Measurements from ENCODE around the gene SLC29A4. TPM values are rescaled to one million over a fixed set of nuclear protein-coding genes. Genes with fewer than 3 reads are reported as not detected.
"Not testable (repeated sequence)": the region's sequence is repeated elsewhere in the genome, so short reads cannot be mapped to it uniquely, and the experiment has no call there.

Gene SLC29A4
- total and polyA plus RNA-seq, 8 donors: 6.6 to 74.9 (median 14.0) TPM

DNA sequence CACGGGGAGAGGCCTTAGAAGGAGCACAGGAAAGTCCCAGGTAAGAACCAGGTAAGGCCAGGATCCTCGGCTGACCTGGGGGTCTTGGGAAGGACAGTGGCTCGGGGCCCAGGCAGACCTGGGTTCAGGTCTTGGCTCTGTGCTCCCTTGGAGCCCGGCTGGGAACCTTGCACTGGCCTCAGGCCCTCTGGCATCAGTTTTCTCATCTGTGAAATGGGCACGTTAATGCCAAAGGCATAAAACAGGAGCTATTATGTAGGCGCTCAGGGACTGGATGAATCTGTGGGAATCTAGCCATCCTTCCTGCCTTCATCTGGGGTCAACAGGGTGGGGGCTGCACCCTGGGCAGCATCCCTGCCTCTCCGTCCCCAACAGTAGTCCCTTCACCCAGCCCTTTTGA, 8.3 kb upstream of the SLC29A4 start:
- FAIRE-seq (no peak), ATAC-seq (no peak), DNase-seq (peak in 1 of 6 donors; percentile 56)
- intact Hi-C loops (cut with DNase I): no loop called here
- H3K4me3 ChIP-seq: no peak overlapping the region
- H3K27ac ChIP-seq: peak overlapping the region; percentile 40 to 73 (median 62)
- no peaks in the 10 kb centered on the region for H3K9me3 ChIP-seq
- H3K27me3 ChIP-seq: no peaks in the 10 kb centered on the region
- H3K4me1 ChIP-seq: peaks cover 0 to 6% (median 3%) of the 10 kb centered on the region in 3 donors
- TF ChIP-seq, protein P1, sequence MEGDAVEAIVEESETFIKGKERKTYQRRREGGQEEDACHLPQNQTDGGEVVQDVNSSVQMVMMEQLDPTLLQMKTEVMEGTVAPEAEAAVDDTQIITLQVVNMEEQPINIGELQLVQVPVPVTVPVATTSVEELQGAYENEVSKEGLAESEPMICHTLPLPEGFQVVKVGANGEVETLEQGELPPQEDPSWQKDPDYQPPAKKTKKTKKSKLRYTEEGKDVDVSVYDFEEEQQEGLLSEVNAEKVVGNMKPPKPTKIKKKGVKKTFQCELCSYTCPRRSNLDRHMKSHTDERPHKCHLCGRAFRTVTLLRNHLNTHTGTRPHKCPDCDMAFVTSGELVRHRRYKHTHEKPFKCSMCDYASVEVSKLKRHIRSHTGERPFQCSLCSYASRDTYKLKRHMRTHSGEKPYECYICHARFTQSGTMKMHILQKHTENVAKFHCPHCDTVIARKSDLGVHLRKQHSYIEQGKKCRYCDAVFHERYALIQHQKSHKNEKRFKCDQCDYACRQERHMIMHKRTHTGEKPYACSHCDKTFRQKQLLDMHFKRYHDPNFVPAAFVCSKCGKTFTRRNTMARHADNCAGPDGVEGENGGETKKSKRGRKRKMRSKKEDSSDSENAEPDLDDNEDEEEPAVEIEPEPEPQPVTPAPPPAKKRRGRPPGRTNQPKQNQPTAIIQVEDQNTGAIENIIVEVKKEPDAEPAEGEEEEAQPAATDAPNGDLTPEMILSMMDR (IDR thresholded peaks at IDR 0.05): no peak
- WGBS, 2 donors: 69 to 75% methylated on average over 7 of the region's 7 CpGs
- no peaks in the 10 kb centered on the region for H3K36me3 ChIP-seq

DNA sequence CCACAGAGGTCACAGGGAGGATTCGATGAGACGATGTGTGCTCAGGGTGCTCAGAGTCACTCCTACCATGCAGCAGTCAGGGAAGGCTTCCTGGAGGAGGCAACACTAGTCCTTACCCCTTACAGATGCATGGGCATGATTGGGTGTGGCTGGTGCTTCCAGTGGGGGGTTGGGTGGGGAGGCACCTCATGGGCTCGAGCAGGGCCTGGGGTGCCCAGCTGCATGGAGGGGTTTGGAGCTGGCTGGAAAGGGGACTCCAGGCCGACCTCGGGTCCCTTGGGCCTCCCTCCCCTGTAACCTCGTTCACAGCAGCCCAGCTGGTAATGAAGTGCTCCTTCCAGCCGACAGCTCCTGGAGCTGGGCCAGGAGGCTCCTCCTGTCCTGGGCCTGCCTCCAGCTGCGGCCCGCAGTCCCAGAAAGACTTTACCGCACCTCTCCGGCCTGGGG, 7.7 kb upstream of the SLC29A4 start:
- H3K4me1 ChIP-seq; intact Hi-C loops (cut with DNase I); H3K9me3 ChIP-seq; H3K36me3 ChIP-seq; H3K4me3 ChIP-seq; FAIRE-seq; H3K27me3 ChIP-seq: not testable (repeated sequence)
- 22 to 33% methylated on average over 11 of the region's 11 CpGs for WGBS, 2 donors
- H3K27ac ChIP-seq: peak overlapping the region in 1 of 4 donors; percentile 61
- ATAC-seq (peak; percentile 27 to 61 (median 55)), DNase-seq (peak in 3 of 6 donors; percentile 28 to 74 (median 54))

DNA sequence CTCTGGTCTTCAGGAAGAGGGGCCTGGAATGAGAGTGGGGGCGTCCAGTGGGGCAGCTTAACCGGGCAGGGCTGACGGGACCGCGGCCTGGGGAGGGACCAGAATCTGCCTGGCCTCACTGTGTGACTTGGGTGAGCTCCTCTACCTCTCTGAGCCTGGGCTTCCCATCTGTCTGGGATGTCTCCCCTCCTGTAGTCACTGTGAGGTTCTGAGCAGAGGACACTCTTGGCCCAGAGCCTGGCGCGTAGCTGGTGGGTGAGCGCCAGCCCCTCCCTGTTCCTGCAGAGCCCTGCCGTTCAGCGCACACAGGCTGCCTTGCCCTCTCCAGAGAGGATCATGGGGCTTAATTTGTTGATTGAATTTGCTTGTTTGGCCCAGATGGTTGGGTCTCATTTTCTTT, 7.2 kb upstream of the SLC29A4 start:
- ATAC-seq: peak in 3 of 4 donors; percentile 25 to 53 (median 44)
- H3K4me1 ChIP-seq; H3K36me3 ChIP-seq; H3K27ac ChIP-seq; H3K4me3 ChIP-seq; intact Hi-C loops (cut with DNase I); FAIRE-seq; H3K27me3 ChIP-seq; H3K9me3 ChIP-seq: not testable (repeated sequence)
- DNase-seq: peak in 1 of 6 donors; percentile 66
- 67 to 73% methylated on average over 6 to 10 of the region's 10 CpGs for WGBS, 2 donors

DNA sequence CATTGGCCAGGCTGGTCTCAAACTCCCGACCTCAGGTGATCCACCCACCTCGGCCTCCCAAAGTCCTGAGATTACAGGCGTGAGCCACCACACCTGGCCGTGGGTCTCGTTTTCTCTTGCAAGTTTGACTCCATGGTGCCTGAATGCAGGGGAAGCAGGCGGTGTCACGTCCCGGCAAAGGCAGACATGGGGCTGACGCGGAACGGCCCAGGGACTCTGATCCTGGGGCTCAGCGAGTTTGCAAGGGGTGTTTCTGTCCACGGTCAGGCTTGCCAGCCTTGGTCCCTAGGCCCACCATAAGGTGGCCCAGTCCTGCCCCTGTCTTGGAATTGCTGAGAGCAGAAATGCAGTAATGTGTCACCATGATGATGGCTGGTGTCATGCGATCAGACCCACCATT, 6.6 kb upstream of the SLC29A4 start:
- H3K4me3 ChIP-seq; H3K27ac ChIP-seq; intact Hi-C loops (cut with DNase I); H3K36me3 ChIP-seq; H3K27me3 ChIP-seq; ATAC-seq; FAIRE-seq; H3K9me3 ChIP-seq; H3K4me1 ChIP-seq: not testable (repeated sequence)
- WGBS, 2 donors: 87 to 90% methylated on average over 14 of the region's 14 CpGs
- DNase-seq: peak in 1 of 6 donors; percentile 52

DNA sequence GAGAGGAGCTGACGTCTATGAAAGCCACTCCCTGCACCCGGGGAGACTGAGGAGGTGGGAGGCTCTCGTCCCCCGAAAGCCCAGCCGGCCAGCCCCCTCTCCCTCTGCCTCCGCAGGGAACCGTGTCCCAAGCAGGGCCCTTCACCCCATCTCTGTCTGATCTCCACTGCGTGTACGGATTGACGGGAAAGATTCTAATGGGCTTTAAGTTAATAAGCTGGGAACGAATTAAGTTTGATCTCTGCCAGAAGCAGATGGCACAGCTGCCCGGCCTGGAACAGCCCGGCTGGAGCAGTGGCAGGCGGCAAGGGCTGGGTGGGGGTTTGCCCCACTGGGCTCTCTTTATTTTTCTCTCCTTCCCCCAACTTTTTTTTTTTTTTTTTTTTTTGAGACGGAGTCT, 6.1 kb upstream of the SLC29A4 start:
- Histone ChIP-seq H3K4me1 (peaks cover 0 to 6% (median 3%) of the 10 kb centered on the region in 3 donors), H3K4me3 (no peak overlapping the region), H3K36me3 (no peaks in the 10 kb centered on the region), H3K27ac (no peak overlapping the region), H3K9me3 (no peaks in the 10 kb centered on the region), H3K27me3 (no peaks in the 10 kb centered on the region)
- intact Hi-C loops (cut with DNase I): no loop called here
- FAIRE-seq (no peak), DNase-seq (no peak), ATAC-seq (no peak)
- 70 to 71% methylated on average over 15 of the region's 15 CpGs for WGBS, 2 donors
- TF ChIP-seq, protein P1 (IDR thresholded peaks at IDR 0.05): no peak

DNA sequence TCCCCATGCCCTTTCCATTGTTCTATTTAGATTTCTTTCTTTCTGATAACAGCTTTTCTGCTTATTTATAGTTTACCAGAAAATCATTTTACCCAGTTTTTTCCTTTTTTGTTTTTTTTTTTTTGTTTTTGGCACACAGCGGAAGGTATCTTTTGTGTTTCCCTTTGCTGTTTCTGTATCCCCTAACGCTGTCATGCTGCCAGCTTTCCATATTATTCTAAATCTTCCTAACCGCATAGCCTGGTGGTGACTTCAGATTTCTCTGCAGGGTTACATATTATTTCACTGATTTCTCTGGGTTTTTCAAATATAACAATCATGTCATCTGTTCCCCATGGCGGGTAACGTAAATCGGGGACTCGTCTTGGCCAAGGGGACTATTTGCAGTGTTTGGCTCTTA, 4.0 kb upstream of the SLC29A4 start:
- no peak for DNase-seq

More for the DNA sequence above, 4.0 kb upstream of the SLC29A4 start:
- TF ChIP-seq, protein P1 (IDR thresholded peaks at IDR 0.05): no peak
- Histone ChIP-seq H3K27me3 (no peaks in the 10 kb centered on the region), H3K4me3 (no peak overlapping the region), H3K36me3 (no peaks in the 10 kb centered on the region), H3K9me3 (no peaks in the 10 kb centered on the region), H3K4me1 (peaks cover 0 to 5% (median 2%) of the 10 kb centered on the region in 3 donors), H3K27ac (no peak overlapping the region)
- 67 to 77% methylated on average over 7 of the region's 7 CpGs for WGBS, 2 donors
- FAIRE-seq (no peak), ATAC-seq (no peak)
- intact Hi-C loops (cut with DNase I): no loop called here

All from pancreas (tissue), 10 donors.